Measurements from ENCODE around the gene B3GALT4.

B3GALT4 gene

DNA sequence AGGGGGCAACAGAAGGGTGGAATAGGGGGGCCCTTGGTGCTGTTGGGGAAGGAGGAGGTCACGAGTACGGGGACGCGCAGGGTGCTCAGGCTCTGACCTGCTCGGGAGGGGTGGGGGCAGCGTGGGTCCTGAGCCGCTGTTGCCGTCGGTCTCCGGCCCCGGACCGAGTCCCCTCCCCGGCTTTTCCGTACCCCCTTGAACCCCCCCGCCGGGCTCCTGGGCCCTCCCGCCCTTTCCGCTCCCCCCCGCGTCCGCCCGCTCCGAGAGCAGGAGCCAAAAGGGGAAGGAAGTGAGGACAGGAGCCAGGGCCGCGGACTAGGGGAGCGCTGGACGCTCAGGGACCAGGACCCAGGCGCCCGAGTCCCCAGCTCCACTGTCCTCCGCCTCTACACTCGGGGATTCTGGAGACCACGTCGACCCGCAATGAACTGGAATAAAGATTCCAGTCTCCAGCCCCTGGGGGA lies 21.9 kb downstream of the B3GALT4 start, which contains the start of gene RGL2:
TSS of gene RGL2 (minus strand) at position 170 of the 464 bp plus-strand sequence. CDS start 332 bp downstream, outside the sequence.
- TF ChIP-seq, protein P1, sequence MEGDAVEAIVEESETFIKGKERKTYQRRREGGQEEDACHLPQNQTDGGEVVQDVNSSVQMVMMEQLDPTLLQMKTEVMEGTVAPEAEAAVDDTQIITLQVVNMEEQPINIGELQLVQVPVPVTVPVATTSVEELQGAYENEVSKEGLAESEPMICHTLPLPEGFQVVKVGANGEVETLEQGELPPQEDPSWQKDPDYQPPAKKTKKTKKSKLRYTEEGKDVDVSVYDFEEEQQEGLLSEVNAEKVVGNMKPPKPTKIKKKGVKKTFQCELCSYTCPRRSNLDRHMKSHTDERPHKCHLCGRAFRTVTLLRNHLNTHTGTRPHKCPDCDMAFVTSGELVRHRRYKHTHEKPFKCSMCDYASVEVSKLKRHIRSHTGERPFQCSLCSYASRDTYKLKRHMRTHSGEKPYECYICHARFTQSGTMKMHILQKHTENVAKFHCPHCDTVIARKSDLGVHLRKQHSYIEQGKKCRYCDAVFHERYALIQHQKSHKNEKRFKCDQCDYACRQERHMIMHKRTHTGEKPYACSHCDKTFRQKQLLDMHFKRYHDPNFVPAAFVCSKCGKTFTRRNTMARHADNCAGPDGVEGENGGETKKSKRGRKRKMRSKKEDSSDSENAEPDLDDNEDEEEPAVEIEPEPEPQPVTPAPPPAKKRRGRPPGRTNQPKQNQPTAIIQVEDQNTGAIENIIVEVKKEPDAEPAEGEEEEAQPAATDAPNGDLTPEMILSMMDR (IDR thresholded peaks at IDR 0.05) = no peak

- TF ChIP-seq, protein P1 (IDR thresholded peaks at IDR 0.05) = peak; percentile 76
Measured at GRCh38 chr6:33299237-33299944, 22.5 kb downstream of the B3GALT4 start.

- TF ChIP-seq, protein P1 (IDR thresholded peaks at IDR 0.05) = no peak
Measured at GRCh38 chr6:33301877-33302276, 25.0 kb downstream of the B3GALT4 start.

GRCh38 chr6:33304216-33304615 lies 27.3 kb downstream of the B3GALT4 start:
- TF ChIP-seq, protein P1 (IDR thresholded peaks at IDR 0.05) = no peak

DNA sequence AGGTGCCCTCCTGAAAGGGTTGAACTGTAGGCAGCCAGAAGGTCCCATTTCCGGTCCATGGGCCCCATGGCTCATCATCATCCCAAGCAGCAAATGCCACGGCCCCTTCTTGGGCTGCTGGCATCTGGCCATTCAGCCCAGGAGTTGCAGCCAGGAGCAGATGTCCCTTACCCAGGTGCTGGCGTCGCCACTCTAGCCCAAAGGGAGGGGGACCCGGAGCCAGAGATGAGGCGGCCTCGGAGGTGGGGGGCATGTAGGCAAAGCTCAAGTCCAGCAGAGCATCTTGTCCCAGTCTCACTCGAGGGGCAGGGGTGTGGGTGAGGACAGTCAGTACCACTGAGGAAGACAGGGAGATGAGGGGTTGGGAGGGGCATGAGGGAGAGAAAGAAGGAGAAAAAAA lies 28.1 kb downstream of the B3GALT4 start:
- TF ChIP-seq, protein P1 (IDR thresholded peaks at IDR 0.05) = no peak

GRCh38 chr6:33306356-33306755 lies 29.4 kb downstream of the B3GALT4 start:
- TF ChIP-seq, protein P1 (IDR thresholded peaks at IDR 0.05) = no peak

DNA sequence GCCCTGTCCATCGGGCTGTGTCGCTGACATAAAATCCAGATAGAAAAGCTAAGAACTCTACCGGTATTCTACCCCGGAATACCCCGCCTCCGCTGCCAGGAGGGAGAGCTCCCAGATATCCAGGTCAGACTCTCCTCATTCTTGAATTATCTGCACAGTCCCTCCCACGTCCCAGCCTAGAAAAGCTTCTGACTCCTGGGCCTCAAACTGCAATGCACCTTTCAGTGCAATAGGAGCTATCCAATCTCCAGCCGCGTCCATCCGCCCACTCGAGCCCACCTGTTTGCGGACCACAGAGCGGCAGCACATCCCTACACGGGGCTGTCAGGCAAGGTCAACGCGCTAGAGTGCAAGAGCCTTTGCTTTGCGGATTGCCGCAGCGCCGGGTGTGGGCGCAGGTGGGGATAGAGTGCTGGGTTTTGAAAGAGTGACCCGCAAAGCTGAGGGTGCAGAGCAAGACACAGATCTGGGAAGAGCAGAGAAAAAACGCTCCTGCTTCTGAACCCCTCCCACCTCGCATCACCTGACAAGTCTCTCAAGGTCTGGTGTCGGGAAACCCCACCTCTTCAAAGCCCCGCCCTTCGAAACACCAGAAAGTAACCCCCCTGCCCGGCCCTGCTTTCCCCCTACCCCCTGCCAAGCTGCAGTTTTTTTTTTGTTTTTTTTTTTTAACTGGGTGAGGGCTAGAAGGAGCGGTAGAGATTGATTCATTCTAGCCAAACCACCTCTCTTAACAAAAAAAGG lies 35.6 kb downstream of the B3GALT4 start:
- TF ChIP-seq, protein P1 (IDR thresholded peaks at IDR 0.05) = no peak

Data from LNCAP (cell line).